ENCODE measurements around the gene TSHZ1. TPM values are rescaled to one million over a fixed set of nuclear protein-coding genes. Genes with fewer than 3 reads are reported as not detected.

The TSHZ1 gene
- total RNA-seq, 2 donors from 2014 or later, result 8.3 to 11.2 TPM

DNA sequence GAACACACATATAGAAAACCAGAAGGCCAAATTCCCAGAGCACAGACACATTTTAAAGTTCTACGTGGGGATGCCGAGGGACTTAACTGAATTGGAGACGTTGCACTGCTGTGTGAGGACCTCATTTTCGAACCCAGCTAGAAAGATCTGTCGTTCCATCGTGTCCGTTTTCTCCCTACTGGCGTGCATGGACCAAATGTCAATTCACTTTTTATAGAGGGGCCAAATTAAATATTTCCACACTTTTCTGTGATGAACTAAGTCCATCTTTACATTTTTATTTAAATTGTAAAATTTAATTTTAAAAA is 692 bp upstream of the TSHZ1 start:
- peaks cover 53% of the 10 kb centered on the region for H3K4me1 ChIP-seq
- no peak for DNase-seq

DNA sequence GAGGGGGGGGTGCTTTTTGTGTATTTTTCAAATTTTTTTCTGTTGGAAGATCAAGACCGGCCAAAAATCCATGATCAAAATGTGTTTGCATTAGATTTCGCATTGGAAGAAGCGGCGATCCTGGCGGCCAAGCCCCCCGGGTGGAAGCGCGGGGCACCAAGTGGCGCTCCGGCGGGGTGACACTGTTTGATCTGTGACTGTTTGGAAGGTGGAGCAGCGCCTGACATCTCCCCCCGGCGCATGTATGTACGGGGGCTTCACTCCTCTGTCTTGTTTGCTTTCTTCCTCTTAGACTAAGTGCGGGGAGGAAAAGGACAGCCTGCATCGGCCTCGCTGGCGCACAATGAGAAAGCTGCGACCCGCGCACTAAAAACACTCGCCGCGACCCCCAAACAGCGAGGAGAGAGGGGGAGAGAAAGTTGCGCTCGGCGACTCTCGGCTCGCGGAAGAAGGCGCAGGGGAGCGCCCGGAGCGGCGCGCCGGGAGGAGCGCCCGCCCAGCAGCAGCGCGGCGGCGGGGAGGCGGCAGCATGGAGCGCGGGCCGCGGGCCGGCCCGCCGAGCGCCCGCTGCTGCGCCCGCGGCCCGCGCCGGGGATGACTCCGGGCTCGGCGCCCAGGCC is 515 bp downstream of the TSHZ1 start:
- Histone ChIP-seq H3K27ac (peak overlapping the region; percentile 92 to 98 (median 94)), H3K27me3 (no peaks in the 10 kb centered on the region), H3K9me3 (no peaks in the 10 kb centered on the region), H3K4me1 (peaks cover 45% of the 10 kb centered on the region), H3K36me3 (replicated peaks in 1 of 2; ENCODE audit: insufficient read depth in 1 of 2, low read depth in 2 of 2) (no peaks in the 10 kb centered on the region), H3K4me3 (peak overlapping the region; percentile 31 to 39)
- DNase-seq, result no peak
- no peak for TF ChIP-seq POLR2A (IDR thresholded peaks at IDR 0.05)
- TF ChIP-seq, protein P1, sequence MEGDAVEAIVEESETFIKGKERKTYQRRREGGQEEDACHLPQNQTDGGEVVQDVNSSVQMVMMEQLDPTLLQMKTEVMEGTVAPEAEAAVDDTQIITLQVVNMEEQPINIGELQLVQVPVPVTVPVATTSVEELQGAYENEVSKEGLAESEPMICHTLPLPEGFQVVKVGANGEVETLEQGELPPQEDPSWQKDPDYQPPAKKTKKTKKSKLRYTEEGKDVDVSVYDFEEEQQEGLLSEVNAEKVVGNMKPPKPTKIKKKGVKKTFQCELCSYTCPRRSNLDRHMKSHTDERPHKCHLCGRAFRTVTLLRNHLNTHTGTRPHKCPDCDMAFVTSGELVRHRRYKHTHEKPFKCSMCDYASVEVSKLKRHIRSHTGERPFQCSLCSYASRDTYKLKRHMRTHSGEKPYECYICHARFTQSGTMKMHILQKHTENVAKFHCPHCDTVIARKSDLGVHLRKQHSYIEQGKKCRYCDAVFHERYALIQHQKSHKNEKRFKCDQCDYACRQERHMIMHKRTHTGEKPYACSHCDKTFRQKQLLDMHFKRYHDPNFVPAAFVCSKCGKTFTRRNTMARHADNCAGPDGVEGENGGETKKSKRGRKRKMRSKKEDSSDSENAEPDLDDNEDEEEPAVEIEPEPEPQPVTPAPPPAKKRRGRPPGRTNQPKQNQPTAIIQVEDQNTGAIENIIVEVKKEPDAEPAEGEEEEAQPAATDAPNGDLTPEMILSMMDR (IDR thresholded peaks at IDR 0.05), result no peak
- intact Hi-C loops (cut with DNase I), result no loop called here
- no peak for ATAC-seq
- WGBS, 2 donors, result 0% methylated on average over 30 to 60 of the region's 64 CpGs

More for the DNA sequence above, 692 bp upstream of the TSHZ1 start:
- Histone ChIP-seq H3K27ac (peak overlapping the region; percentile 92 to 98 (median 94)), H3K27me3 (no peaks in the 10 kb centered on the region), H3K9me3 (no peaks in the 10 kb centered on the region), H3K36me3 (replicated peaks in 1 of 2; ENCODE audit: insufficient read depth in 1 of 2, low read depth in 2 of 2) (no peaks in the 10 kb centered on the region), H3K4me3 (peak overlapping the region; percentile 2 to 58)
- TF ChIP-seq POLR2A (IDR thresholded peaks at IDR 0.05), result no peak
- TF ChIP-seq, protein P1 (IDR thresholded peaks at IDR 0.05), result no peak
- no peak for ATAC-seq
- WGBS, 2 donors, result 0 to 1% methylated on average over 8 of the region's 8 CpGs
- intact Hi-C loops (cut with DNase I), result no loop called here

DNA sequence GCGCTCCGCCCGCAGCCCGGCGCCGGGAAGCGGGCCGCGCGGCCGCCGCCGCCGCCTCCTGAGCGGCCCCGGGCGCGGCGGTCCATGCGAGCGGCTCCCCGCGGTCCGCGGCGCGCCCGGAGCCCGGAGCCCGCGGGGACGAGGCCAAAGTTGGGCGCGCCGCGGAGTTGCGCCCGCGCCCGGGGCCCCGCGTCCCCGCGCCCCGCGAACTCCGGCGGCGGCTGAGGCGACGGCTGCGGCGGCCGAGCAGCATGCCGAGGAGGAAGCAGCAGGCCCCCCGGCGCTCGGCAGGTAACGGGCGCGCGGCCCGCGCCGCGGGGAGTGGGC is 992 bp downstream of the TSHZ1 start:
- no peaks in the 10 kb centered on the region for H3K27me3 ChIP-seq
- no peaks in the 10 kb centered on the region for H3K36me3 ChIP-seq (replicated peaks in 1 of 2; ENCODE audit: insufficient read depth in 1 of 2, low read depth in 2 of 2)
- ATAC-seq, result no peak
- H3K4me3 ChIP-seq, result peak overlapping the region in 1 of 2 donors; percentile 71
- WGBS, 2 donors, result 0% methylated on average over 35 of the region's 66 CpGs; no CpG with 5 or more reads in 1 of the 2 donors
- peaks cover 45% of the 10 kb centered on the region for H3K4me1 ChIP-seq
- H3K9me3 ChIP-seq, result no peaks in the 10 kb centered on the region
- intact Hi-C loops (cut with DNase I), result no loop called here
- no peak for TF ChIP-seq POLR2A (IDR thresholded peaks at IDR 0.05)
- TF ChIP-seq, protein P1 (IDR thresholded peaks at IDR 0.05), result no peak
- no peak for DNase-seq
- peak overlapping the region; percentile 52 to 82 (median 68) for H3K27ac ChIP-seq

DNA sequence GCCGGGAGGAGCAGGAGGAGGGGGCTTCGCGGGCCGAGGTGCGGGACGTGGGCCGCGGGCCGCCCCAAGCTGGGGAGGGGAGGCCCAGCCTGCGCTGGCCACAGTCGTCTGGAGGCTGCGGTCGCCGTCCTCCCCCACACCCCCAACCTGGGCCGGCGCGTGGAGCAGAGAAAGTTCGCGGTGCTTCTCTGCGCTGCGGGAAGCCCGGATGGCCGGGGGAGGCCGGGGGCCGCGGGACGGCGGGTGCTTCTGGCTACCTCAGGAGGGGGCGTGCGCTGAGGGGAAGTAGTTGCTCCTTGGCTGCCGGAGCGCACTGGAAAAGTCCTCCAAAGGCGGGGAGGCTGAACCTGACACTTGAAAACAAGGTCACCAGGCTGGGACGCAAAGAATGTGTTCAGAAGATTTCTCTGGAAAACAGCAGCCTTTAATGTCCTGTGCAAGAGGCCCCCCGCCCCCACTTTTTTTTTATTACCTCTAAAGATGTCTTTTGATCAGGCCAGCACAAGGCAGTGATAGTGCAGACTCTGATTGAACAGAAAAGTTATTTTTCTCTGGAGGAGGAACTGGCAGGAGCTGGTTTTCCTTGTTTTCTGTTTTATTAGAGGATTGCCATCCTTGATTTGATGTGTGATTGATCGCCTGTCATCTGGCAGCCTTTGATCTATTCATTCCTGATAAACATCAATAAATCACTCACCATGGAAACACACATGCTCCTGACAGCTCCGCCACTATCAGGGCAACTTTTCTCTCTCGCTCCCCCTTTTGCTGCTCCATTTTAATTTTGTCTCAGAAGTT is 1.6 kb downstream of the TSHZ1 start:
- intact Hi-C loops (cut with DNase I), result no loop called here
- DNase-seq, result peak; percentile 36 to 54 (median 44)
- Histone ChIP-seq H3K27me3 (no peaks in the 10 kb centered on the region), H3K4me1 (peaks cover 45% of the 10 kb centered on the region), H3K36me3 (replicated peaks in 1 of 2; ENCODE audit: insufficient read depth in 1 of 2, low read depth in 2 of 2) (no peaks in the 10 kb centered on the region), H3K27ac (peak overlapping the region; percentile 52 to 82 (median 68)), H3K4me3 (peak overlapping the region in 1 of 2 donors; percentile 71), H3K9me3 (no peaks in the 10 kb centered on the region)
- ATAC-seq, result no peak
- TF ChIP-seq, protein P1 (IDR thresholded peaks at IDR 0.05), result no peak
- peak in 2 of 3 donors; percentile 12 to 35 for TF ChIP-seq POLR2A (IDR thresholded peaks at IDR 0.05)
- WGBS, 2 donors, result 2 to 7% methylated on average over 12 to 38 of the region's 38 CpGs

Measured in body of pancreas (tissue), 4 donors.